NCI-H2227 (cell line): ENCODE results near the gene PPP6R1.

Source experiments
- DNase-seq: peaks from one replicate; lab custom pipeline; 2025; ENCODE audit not compliant: unreplicated experiment; lab: John Stamatoyannopoulos, UW

Gene PPP6R1

GRCh38 chr19:55258828-55259539, at the start of gene PPP6R1:
PPP6R1 (minus strand) TSS chr19:55259017; CDS start chr19:55247103, 11,914 bp downstream.
- DNase-seq: peak; percentile 100

- no peak for DNase-seq
These were observed 49.5 kb upstream of the PPP6R1 start for GRCh38 chr19:55308281-55308680.

- no peak for DNase-seq
These were observed 47.9 kb upstream of the PPP6R1 start for GRCh38 chr19:55306712-55307111.

GRCh38 chr19:55305983-55306562, 47.3 kb upstream of the PPP6R1 start:
- DNase-seq: no peak

GRCh38 chr19:55305491-55305890, 46.7 kb upstream of the PPP6R1 start:
- DNase-seq: peak; percentile 82

- DNase-seq: no peak
These were observed 46.2 kb upstream of the PPP6R1 start for GRCh38 chr19:55304980-55305379.

GRCh38 chr19:55304279-55304978, 45.6 kb upstream of the PPP6R1 start:
- peak; percentile 70 for DNase-seq

GRCh38 chr19:55303477-55303876, 44.7 kb upstream of the PPP6R1 start:
- no peak for DNase-seq

GRCh38 chr19:55302318-55302703, 43.5 kb upstream of the PPP6R1 start:
- DNase-seq: no peak

GRCh38 chr19:55301459-55302317, 42.9 kb upstream of the PPP6R1 start:
- DNase-seq: peak; percentile 73

GRCh38 chr19:55300886-55301458, 42.2 kb upstream of the PPP6R1 start:
- no peak for DNase-seq

- DNase-seq: no peak
These were observed 41.2 kb upstream of the PPP6R1 start for GRCh38 chr19:55299991-55300390.

GRCh38 chr19:55297267-55297666, 38.5 kb upstream of the PPP6R1 start:
- DNase-seq: no peak

- DNase-seq: peak; percentile 60
These were observed 30.4 kb upstream of the PPP6R1 start for GRCh38 chr19:55289117-55289796.

- DNase-seq: no peak
These were observed 28.7 kb upstream of the PPP6R1 start for GRCh38 chr19:55287361-55288079.

GRCh38 chr19:55285229-55285890, 26.5 kb upstream of the PPP6R1 start:
- DNase-seq: no peak

GRCh38 chr19:55284405-55285058, 25.7 kb upstream of the PPP6R1 start:
- DNase-seq: peak; percentile 65

GRCh38 chr19:55283548-55284377, 24.9 kb upstream of the PPP6R1 start, which contains the start of gene BRSK1:
BRSK1 (plus strand) TSS chr19:55283997; CDS start chr19:55284443, 446 bp downstream.
- DNase-seq: peak; percentile 97
